HCT116 (cell line): Measurements from ENCODE around the gene YIPF3. TPM values are rescaled to one million over a fixed set of nuclear protein-coding genes. Genes with fewer than 3 reads are reported as not detected.

Experiments used
- ATAC-seq: fragments of 200-7000 bp; cut with Tn5 transposase; 2 replicates; pipeline ENCODE4 v1.9.1; 2020; ENCODE audit warnings: mild to moderate bottlenecking, moderate library complexity
- BruUV-seq: library from RNA; stranded (reverse); fragments of 400-500 nt; replicated peaks from 2 replicates; lab custom pipeline; 2021; lab: Mats Ljungman, UMichigan
- CTCF ChIA-PET: fragments of 300-600 bp; sonication (Branson Sonifier 250); formaldehyde crosslinking; loops from one replicate; lab custom pipeline; 2021; ENCODE audit warnings: antibody characterized with exemption; lab: Charles Lee
- POLR2A ChIA-PET: fragments of 300-600, 350-600 bp; sonication (Branson Sonifier 250); formaldehyde crosslinking; loops from one replicate; lab custom pipeline; 2021; ENCODE audit warnings: antibody characterized with exemption; lab: Charles Lee
- RAD21 ChIA-PET, 2 experiments: fragments of 300-600 bp; sonication (Branson Sonifier 250); formaldehyde crosslinking; loops; one replicate each; lab custom pipeline; 2023; ENCODE audit warnings: low total read pairs in 2 of 2; ENCODE audit not compliant: uncharacterized antibody in 2 of 2, unreplicated experiment in 2 of 2, low non-redundant PET in 1 of 2; lab: Charles Lee
- DNase-seq: peaks from one replicate; pipeline ENCODE4 v3.0.0-alpha.2; 2010; ENCODE audit warnings: low read depth, low spot score
- H2AFZ ChIP-seq: fragments of 200-600 bp; shearing (Covaris generic), sonication (generic); 2 replicates; pipeline ENCODE4 v1.6.1; 2017; ENCODE audit warnings: low read depth, mixed run types, mixed read lengths, antibody characterized with exemption, low read length; ENCODE audit not compliant: poor library complexity, severe bottlenecking
- H3K27ac ChIP-seq: 2 replicates; pipeline ENCODE4 v1.5.1; 2012; ENCODE audit warnings: low read depth, low read length
- H3K27me3 ChIP-seq: fragments of 200-600 bp; sonication (generic); 2 replicates; pipeline ENCODE4 v1.6.1; 2016; ENCODE audit warnings: mixed run types, low read length, mixed read lengths; ENCODE audit not compliant: insufficient read depth
- H3K36me3 ChIP-seq, 2 experiments: fragments of 200-500 bp in 1 of 2; fragments of 200-600 bp in 1 of 2; sonication (Bioruptor generic) in 1 of 2; sonication (generic) in 1 of 2; 2 replicates each; pipeline versions ENCODE4 v1.5.1 to v1.6.1; 2014 to 2016; ENCODE audit warnings: low read length in 2 of 2, inconsistent platforms in 1 of 2, mixed read lengths in 1 of 2, mixed run types in 1 of 2; ENCODE audit not compliant: insufficient read depth in 2 of 2, control insufficient read depth in 1 of 2
- H3K4me1 ChIP-seq, 2 experiments: fragments of 200-600 bp in 1 of 2; sonication (generic) in 1 of 2; 2 replicates each; pipeline versions ENCODE4 v1.5.1 to v1.6.1; 2012 to 2017; ENCODE audit warnings: low read length in 2 of 2, inconsistent platforms in 1 of 2, mild to moderate bottlenecking in 1 of 2, mixed read lengths in 1 of 2, mixed run types in 1 of 2, moderate library complexity in 1 of 2; ENCODE audit not compliant: insufficient read depth in 2 of 2, control insufficient read depth in 1 of 2
- H3K4me2 ChIP-seq: fragments of 200-600 bp; sonication (generic); 2 replicates; pipeline ENCODE4 v1.6.1; 2017; ENCODE audit warnings: mixed run types, low read length, mixed read lengths
- H3K4me3 ChIP-seq, 2 experiments: fragments of 200-600 bp in 1 of 2; sonication (generic) in 1 of 2; replicated peaks in 1 of 2; 2 replicates each; pipeline ENCODE4 v1.5.1; 2011 to 2016; ENCODE audit warnings: low read length in 2 of 2, control low read depth in 1 of 2, low read depth in 1 of 2, mild to moderate bottlenecking in 1 of 2, mixed read lengths in 1 of 2, mixed run types in 1 of 2
- H3K79me2 ChIP-seq: fragments of 200-600 bp; sonication (generic); 2 replicates; pipeline ENCODE4 v1.6.1; 2017; ENCODE audit warnings: mild to moderate bottlenecking, mixed run types, low read length, moderate library complexity, mixed read lengths; ENCODE audit not compliant: insufficient read depth
- H3K9ac ChIP-seq: fragments of 200-600 bp; sonication (generic); 2 replicates; pipeline ENCODE4 v1.6.1; 2016; ENCODE audit warnings: low read length, mixed read lengths
- H3K9me2 ChIP-seq: fragments of 200-600 bp; sonication (generic), shearing (Covaris generic); 2 replicates; pipeline ENCODE4 v1.6.1; 2017; ENCODE audit warnings: mixed run types, mild to moderate bottlenecking, moderate library complexity; ENCODE audit not compliant: insufficient read depth
- H3K9me3 ChIP-seq, 2 experiments: fragments of 200-500 bp in 1 of 2; fragments of 200-600 bp in 1 of 2; sonication (Bioruptor generic) in 1 of 2; sonication (generic) in 1 of 2; 2 replicates each; pipeline ENCODE4 v1.6.1; 2014 to 2017; ENCODE audit warnings: low read length in 2 of 2, mixed read lengths in 2 of 2, inconsistent platforms in 1 of 2, low read depth in 1 of 2, mild to moderate bottlenecking in 1 of 2, mixed run types in 1 of 2, moderate library complexity in 1 of 2; ENCODE audit not compliant: control insufficient read depth in 1 of 2, insufficient read depth in 1 of 2
- H4K20me1 ChIP-seq: fragments of 200-600 bp; sonication (generic), shearing (Covaris generic); 2 replicates; pipeline ENCODE4 v1.6.1; 2017; ENCODE audit warnings: mixed run types, mild to moderate bottlenecking, moderate library complexity; ENCODE audit not compliant: insufficient read depth
- CEBPB ChIP-seq: IDR thresholded peaks from 2 replicates; pipeline ENCODE4 v1.6.1; 2012; ENCODE audit warnings: low read depth
- CTCF ChIP-seq, 3 experiments: fragments of 200-600 bp in 1 of 3; sonication (generic) in 1 of 3; IDR thresholded peaks in 2 of 3; conservative IDR thresholded peaks in 1 of 3; 2 replicates each; pipeline ENCODE4 v1.5.1; 2012 to 2017; ENCODE audit warnings: low read depth in 2 of 3, low read length in 2 of 3, antibody characterized with exemption in 1 of 3, borderline replicate concordance in 1 of 3, control low read depth in 1 of 3, mild to moderate bottlenecking in 1 of 3, mixed read lengths in 1 of 3, mixed run types in 1 of 3, moderate library complexity in 1 of 3; ENCODE audit not compliant: insufficient read depth in 1 of 3
- EGR1 ChIP-seq: IDR thresholded peaks from 2 replicates; pipeline ENCODE4 v1.6.1; 2012; ENCODE audit warnings: low read depth
- ELF1 ChIP-seq: IDR thresholded peaks from 2 replicates; pipeline ENCODE4 v1.6.1; 2012; ENCODE audit warnings: low read depth, borderline replicate concordance
- EZH2 ChIP-seq: fragments of 200-600 bp; sonication (generic); IDR thresholded peaks from 2 replicates; pipeline ENCODE4 v1.6.1; 2017; ENCODE audit warnings: antibody characterized with exemption, mixed run types
- EZH2phosphoT487 ChIP-seq: fragments of 200-600 bp; IDR thresholded peaks from 2 replicates; pipeline ENCODE4 v1.6.1; 2018; ENCODE audit warnings: antibody characterized with exemption, borderline replicate concordance
- FOSL1 ChIP-seq: IDR thresholded peaks from 2 replicates; pipeline ENCODE4 v1.6.1; 2012; ENCODE audit warnings: low read depth
- MAX ChIP-seq: IDR thresholded peaks from 2 replicates; pipeline ENCODE4 v1.6.1; 2012
- POLR2A ChIP-seq: IDR thresholded peaks from 2 replicates; pipeline ENCODE4 v1.7.0; 2011; ENCODE audit warnings: borderline replicate concordance; ENCODE audit not compliant: insufficient read depth, insufficient read length; ENCODE audit errors: extremely low read depth
- RAD21 ChIP-seq: IDR thresholded peaks from 2 replicates; pipeline ENCODE4 v1.6.1; 2012; ENCODE audit warnings: low read depth, mild to moderate bottlenecking
- REST ChIP-seq: IDR thresholded peaks from 2 replicates; pipeline ENCODE4 v1.6.1; 2012; ENCODE audit warnings: low read depth
- SIN3A ChIP-seq: IDR thresholded peaks from 2 replicates; pipeline ENCODE4 v1.6.1; 2012; ENCODE audit warnings: low read depth
- SRF ChIP-seq: IDR thresholded peaks from 2 replicates; pipeline ENCODE4 v1.6.1; 2012; ENCODE audit warnings: low read depth
- TCF7L2 ChIP-seq: IDR thresholded peaks from 2 replicates; pipeline ENCODE4 v1.7.0; 2011; ENCODE audit warnings: borderline replicate concordance, inconsistent platforms; ENCODE audit not compliant: insufficient read depth, insufficient read length; ENCODE audit errors: extremely low read depth
- intact Hi-C: fragments of 100-400 bp; cut with micrococcal nuclease; formaldehyde crosslinking; loops from 2 replicates; pipeline ENCODE4 v1.10.0; 2022
- total RNA-seq: library from RNA; stranded (reverse); gene quantifications from one replicate; pipeline ENCODE4 v1.2.1, GENCODE V29; 2021; ENCODE audit not compliant: unreplicated experiment
- TF ChIP-seq, protein P1 (sequence below): IDR thresholded peaks from 2 replicates; pipeline ENCODE4 v1.6.1; 2012

YIPF3 gene
- total RNA-seq, 1 experiment from 2014 or later: 84.5 TPM

DNA sequence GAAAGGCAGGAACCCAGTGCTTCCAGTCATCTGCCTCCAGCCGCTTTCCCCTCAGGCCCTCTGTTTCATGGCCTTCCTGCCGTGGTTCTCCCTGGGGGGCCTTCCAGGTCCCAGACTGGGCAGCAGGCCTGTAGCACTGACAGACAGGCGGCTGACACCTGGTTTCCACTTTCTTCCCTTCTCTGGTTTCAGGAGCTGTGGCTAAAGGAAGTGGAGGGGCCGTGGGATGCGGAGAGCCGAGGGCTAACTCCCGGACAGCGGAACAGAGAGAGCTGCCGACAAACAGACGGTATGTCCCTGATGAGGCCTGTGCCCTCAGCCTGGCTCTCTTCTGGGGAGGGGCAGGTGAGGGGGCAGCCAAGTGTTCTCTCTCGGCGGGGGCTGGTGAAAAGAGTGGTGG lies 19.0 kb downstream of the YIPF3 start:
- H3K36me3 ChIP-seq: peaks cover 5 to 38% of the 10 kb centered on the region in 2 experiments; a peak in 3 of 4 replicates
- H3K4me3 ChIP-seq: no peak overlapping the region
- DNase-seq (no peak), ATAC-seq (no peak)
- H3K4me1 ChIP-seq: peaks cover 25 to 38% of the 10 kb centered on the region in 2 experiments
- peaks cover 39% of the 10 kb centered on the region for H3K79me2 ChIP-seq
- H3K27ac ChIP-seq: no peak overlapping the region; the same call in 1 of the 2 replicates
- no peaks in the 10 kb centered on the region for H3K27me3 ChIP-seq
- H2AFZ ChIP-seq: no peak overlapping the region
- no peaks in the 10 kb centered on the region for H4K20me1 ChIP-seq
- ChIA-PET POLR2A (no interaction called here), CTCF (no interaction called here), RAD21 (no interaction called here)
- no peak for TF ChIP-seq RAD21
- no peak for TF ChIP-seq REST
- TF ChIP-seq POLR2A: no peak
- no peak for TF ChIP-seq SRF
- TF ChIP-seq FOSL1: no peak
- no peak for TF ChIP-seq CTCF (IDR thresholded peaks at IDR 0.05 in 2 of 3, conservative IDR thresholded peaks at IDR 0.05 in 1 of 3; ENCODE audit: borderline replicate concordance in 1 of 3, insufficient read depth in 1 of 3, low read depth in 2 of 3, low read length in 2 of 3)
- TF ChIP-seq, protein P1, sequence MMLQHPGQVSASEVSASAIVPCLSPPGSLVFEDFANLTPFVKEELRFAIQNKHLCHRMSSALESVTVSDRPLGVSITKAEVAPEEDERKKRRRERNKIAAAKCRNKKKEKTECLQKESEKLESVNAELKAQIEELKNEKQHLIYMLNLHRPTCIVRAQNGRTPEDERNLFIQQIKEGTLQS: no peak
- TF ChIP-seq ELF1: no peak
- TF ChIP-seq SIN3A: no peak
- no peak for TF ChIP-seq EZH2phosphoT487
- no peak for TF ChIP-seq TCF7L2
- TF ChIP-seq EGR1: no peak
- no peak for TF ChIP-seq CEBPB
- no peak for TF ChIP-seq MAX
- no peak for TF ChIP-seq EZH2
- H3K4me2 ChIP-seq: no peak overlapping the region
- intact Hi-C loops: loop anchor here (5.0 kb wide), 1 partner anchor 595 kb away; no protein-coding TSS in a partner anchor
- no peaks in the 10 kb centered on the region for H3K9me3 ChIP-seq
- H3K9ac ChIP-seq: no peak overlapping the region
- no peaks in the 10 kb centered on the region for H3K9me2 ChIP-seq
- no TSS peak for BruUV-seq
